Right lobe of liver (tissue), 4 donors: Measurements from ENCODE around the gene NREP.

Source experiments
- CTCF ChIP-seq, 4 donors: fragments of 200-600 bp in 3 of 4; fragments of 450-650 bp in 1 of 4; IDR thresholded peaks; one replicate each; pipeline versions ENCODE4 v1.5.1 to v1.8.0; 2016 to 2022; ENCODE audit warnings: antibody characterized with exemption in 4 of 4, mild to moderate bottlenecking in 2 of 4
- POLR2A ChIP-seq: fragments of 450-650 bp; IDR thresholded peaks from one replicate; pipeline ENCODE4 v1.6.1; 2017; ENCODE audit warnings: antibody characterized with exemption, mild to moderate bottlenecking
- donor health status: DM: no; HTN: no; CAD: no.
- donor health status: DM: no; HTN: no; CAD: no.
- donor health status: DM: no; HTN: yes; CAD: no.

GRCh38 chr5:111762895-111763294 lies 5.9 kb upstream of the NREP start:
- no peak for TF ChIP-seq POLR2A
- no peak for TF ChIP-seq CTCF (IDR thresholded peaks at IDR 0.05)
